ENCODE results near the gene PPP2R2D.

PPP2R2D gene

GRCh38 chr10:131925011-131925649, 24.3 kb downstream of the PPP2R2D start:
- no peak for DNase-seq (ENCODE audit: extremely low spot score, insufficient read length, low read depth)
- peak; percentile 31 for FAIRE-seq

GRCh38 chr10:131925716-131926115, 24.9 kb downstream of the PPP2R2D start:
- DNase-seq (ENCODE audit: extremely low spot score, insufficient read length, low read depth), result no peak
- FAIRE-seq, result no peak

- DNase-seq (ENCODE audit: extremely low spot score, insufficient read length, low read depth) (no peak), FAIRE-seq (no peak)
These were observed 25.4 kb downstream of the PPP2R2D start for GRCh38 chr10:131926253-131926652.

GRCh38 chr10:131926743-131927595, 26.2 kb downstream of the PPP2R2D start:
- DNase-seq (ENCODE audit: extremely low spot score, insufficient read length, low read depth), result no peak

GRCh38 chr10:131928248-131929095, 27.7 kb downstream of the PPP2R2D start:
- peak; percentile 23 for DNase-seq (ENCODE audit: extremely low spot score, insufficient read length, low read depth)
- peak; percentile 88 for FAIRE-seq

More at GRCh38 chr10:131926743-131927595, 26.2 kb downstream of the PPP2R2D start:
- FAIRE-seq, result no peak

GRCh38 chr10:131929122-131929845, 28.5 kb downstream of the PPP2R2D start:
- DNase-seq (ENCODE audit: extremely low spot score, insufficient read length, low read depth) (no peak), FAIRE-seq (no peak)

- FAIRE-seq, result no peak
These were observed 29.3 kb downstream of the PPP2R2D start for GRCh38 chr10:131930150-131930549.

GRCh38 chr10:131930586-131931330, 29.9 kb downstream of the PPP2R2D start:
- no peak for FAIRE-seq
- no peak for DNase-seq (ENCODE audit: extremely low spot score, insufficient read length, low read depth)

More at GRCh38 chr10:131930150-131930549, 29.3 kb downstream of the PPP2R2D start:
- no peak for DNase-seq (ENCODE audit: extremely low spot score, insufficient read length, low read depth)

GRCh38 chr10:131931981-131932380, 31.2 kb downstream of the PPP2R2D start:
- DNase-seq (ENCODE audit: extremely low spot score, insufficient read length, low read depth) (no peak), FAIRE-seq (no peak)

- no peak for FAIRE-seq
- DNase-seq (ENCODE audit: extremely low spot score, insufficient read length, low read depth), result no peak
These were observed 32.3 kb downstream of the PPP2R2D start for GRCh38 chr10:131933016-131933695.

- FAIRE-seq, result no peak
- DNase-seq (ENCODE audit: extremely low spot score, insufficient read length, low read depth), result no peak
These were observed 32.9 kb downstream of the PPP2R2D start for GRCh38 chr10:131933696-131934086.

GRCh38 chr10:131934769-131935168, 34.0 kb downstream of the PPP2R2D start:
- FAIRE-seq (no peak), DNase-seq (ENCODE audit: extremely low spot score, insufficient read length, low read depth) (no peak)

GRCh38 chr10:131935260-131935659, 34.5 kb downstream of the PPP2R2D start:
- FAIRE-seq (no peak), DNase-seq (ENCODE audit: extremely low spot score, insufficient read length, low read depth) (no peak)

GRCh38 chr10:131936294-131936693, 35.5 kb downstream of the PPP2R2D start:
- FAIRE-seq, result no peak
- DNase-seq (ENCODE audit: extremely low spot score, insufficient read length, low read depth), result no peak

GRCh38 chr10:131936736-131937135, 35.9 kb downstream of the PPP2R2D start:
- FAIRE-seq, result no peak
- no peak for DNase-seq (ENCODE audit: extremely low spot score, insufficient read length, low read depth)

GRCh38 chr10:131937836-131938235, 37.0 kb downstream of the PPP2R2D start:
- DNase-seq (ENCODE audit: extremely low spot score, insufficient read length, low read depth) (no peak), FAIRE-seq (no peak)

GRCh38 chr10:131938681-131939080, 37.9 kb downstream of the PPP2R2D start:
- no peak for FAIRE-seq
- DNase-seq (ENCODE audit: extremely low spot score, insufficient read length, low read depth), result no peak

GRCh38 chr10:131942455-131942854, 41.6 kb downstream of the PPP2R2D start:
- FAIRE-seq (no peak), DNase-seq (ENCODE audit: extremely low spot score, insufficient read length, low read depth) (no peak)
